IMR-90 (cell line): ENCODE results near the gene XPO6. TPM values are rescaled to one million over a fixed set of nuclear protein-coding genes. Genes with fewer than 3 reads are reported as not detected.

ENCODE experiments used
- ATAC-seq: fragments of 200-7000 bp; cut with Tn5 transposase; 2 replicates; pipeline ENCODE4 v1.9.1; 2020; ENCODE audit warnings: low read depth, mild to moderate bottlenecking, moderate library complexity
- BruUV-seq: library from RNA; stranded (reverse); fragments of 400-500 nt; replicated peaks from 2 replicates; lab custom pipeline; 2021; lab: Mats Ljungman, UMichigan
- CTCF ChIA-PET: fragments of 300-600 bp; formaldehyde crosslinking; extraction: SDS; loops from one replicate; lab custom pipeline; 2021; ENCODE audit warnings: antibody characterized with exemption; lab: Yijun Ruan, JAX
- POLR2A ChIA-PET: fragments of 300-600 bp; sonication (Branson Sonifier 250); formaldehyde crosslinking; loops from one replicate; lab custom pipeline; 2022; ENCODE audit warnings: antibody characterized with exemption; ENCODE audit not compliant: unreplicated experiment; lab: Charles Lee
- DNase-seq: peaks from one replicate; pipeline ENCODE4 v3.0.0; 2013
- H2AFZ ChIP-seq: replicated peaks from 2 replicates; pipeline ENCODE3; 2013; ENCODE audit warnings: low read length, mild to moderate bottlenecking; ENCODE audit not compliant: poor library complexity
- H2AK5ac ChIP-seq: 2 replicates; pipeline ENCODE4 v1.6.1; 2013; ENCODE audit warnings: low read depth, low read length, inconsistent platforms
- H2AK9ac ChIP-seq: replicated peaks from 2 replicates; pipeline ENCODE3; 2013; ENCODE audit warnings: mild to moderate bottlenecking, low read depth, low read length, moderate library complexity; ENCODE audit not compliant: poor library complexity
- H2BK120ac ChIP-seq: 2 replicates; pipeline ENCODE4 v1.6.1; 2013; ENCODE audit warnings: low read depth, low read length, inconsistent platforms
- H2BK15ac ChIP-seq: 3 replicates; pipeline ENCODE4 v1.6.1; 2013; ENCODE audit warnings: low read depth, low read length, inconsistent platforms
- H2BK20ac ChIP-seq: 2 replicates; pipeline ENCODE4 v1.6.1; 2013; ENCODE audit warnings: low read depth, mild to moderate bottlenecking, inconsistent platforms, low read length, moderate library complexity
- H2BK5ac ChIP-seq: 2 replicates; pipeline ENCODE4 v1.6.1; 2013; ENCODE audit warnings: mild to moderate bottlenecking, low read depth, low read length, inconsistent platforms; ENCODE audit not compliant: poor library complexity, severe bottlenecking
- H3K14ac ChIP-seq: replicated peaks from 2 replicates; pipeline ENCODE4 v1.6.1; 2013; ENCODE audit warnings: low read depth, low read length, inconsistent platforms
- H3K18ac ChIP-seq: 2 replicates; pipeline ENCODE4 v1.6.1; 2013; ENCODE audit warnings: low read depth, low read length, control low read depth
- H3K23ac ChIP-seq: 2 replicates; pipeline ENCODE4 v1.6.1; 2013; ENCODE audit warnings: low read depth, low read length, inconsistent platforms
- H3K27ac ChIP-seq: 2 replicates; pipeline ENCODE4 v1.5.1; 2013; ENCODE audit warnings: mild to moderate bottlenecking, control low read depth, low read length; ENCODE audit not compliant: insufficient read depth
- H3K27me3 ChIP-seq: 2 replicates; pipeline ENCODE4 v1.6.1; 2013; ENCODE audit warnings: low read length; ENCODE audit not compliant: control insufficient read depth, insufficient read depth
- H3K36me3 ChIP-seq: 2 replicates; pipeline ENCODE4 v1.6.1; 2013; ENCODE audit warnings: low read length, mixed read lengths; ENCODE audit not compliant: control insufficient read depth, insufficient read depth
- H3K4ac ChIP-seq: 2 replicates; pipeline ENCODE4 v1.6.1; 2013; ENCODE audit warnings: low read depth, low read length, inconsistent platforms
- H3K4me1 ChIP-seq: 2 replicates; pipeline ENCODE4 v1.6.1; 2013; ENCODE audit warnings: low read length, mixed read lengths; ENCODE audit not compliant: control insufficient read depth, insufficient read depth
- H3K4me2 ChIP-seq: 2 replicates; pipeline ENCODE4 v1.6.1; 2013; ENCODE audit warnings: low read depth, mild to moderate bottlenecking, control low read depth, low read length, moderate library complexity
- H3K4me3 ChIP-seq: 2 replicates; pipeline ENCODE4 v1.5.1; 2013; ENCODE audit warnings: low read depth, mild to moderate bottlenecking, control low read depth, low read length, moderate library complexity; ENCODE audit not compliant: insufficient read depth
- H3K56ac ChIP-seq: 2 replicates; pipeline ENCODE4 v1.6.1; 2013; ENCODE audit warnings: low read length, inconsistent platforms; ENCODE audit not compliant: insufficient read depth; ENCODE audit errors: extremely low read depth
- H3K79me1 ChIP-seq, 2 experiments: 2 replicates each; pipeline ENCODE4 v1.6.1; 2013; ENCODE audit warnings: low read length in 2 of 2, inconsistent platforms in 1 of 2, low read depth in 1 of 2
- H3K9ac ChIP-seq: 2 replicates; pipeline ENCODE4 v1.6.1; 2013; ENCODE audit warnings: low read depth, low read length, control low read depth
- H3K9me1 ChIP-seq: 2 replicates; pipeline ENCODE4 v1.6.1; 2013; ENCODE audit warnings: low read length, inconsistent platforms; ENCODE audit not compliant: insufficient read depth
- H3K9me3 ChIP-seq: 2 replicates; pipeline ENCODE4 v1.6.1; 2013; ENCODE audit warnings: low read length; ENCODE audit not compliant: control insufficient read depth, insufficient read depth
- H4K20me1 ChIP-seq: 2 replicates; pipeline ENCODE4 v1.6.1; 2013; ENCODE audit warnings: low read length, inconsistent platforms; ENCODE audit not compliant: insufficient read depth
- H4K5ac ChIP-seq: 2 replicates; pipeline ENCODE4 v1.6.1; 2013; ENCODE audit warnings: mild to moderate bottlenecking, low read depth, low read length, control low read depth
- H4K8ac ChIP-seq, 2 experiments: 2 replicates each; pipeline ENCODE4 v1.6.1; 2013; ENCODE audit warnings: low read depth in 2 of 2, low read length in 2 of 2, control low read depth in 1 of 2, inconsistent platforms in 1 of 2
- H4K91ac ChIP-seq: 2 replicates; pipeline ENCODE4 v1.6.1; 2013; ENCODE audit warnings: low read depth, low read length, inconsistent platforms; ENCODE audit not compliant: insufficient read depth
- CEBPB ChIP-seq: IDR thresholded peaks from 2 replicates; pipeline ENCODE4 v1.6.1; 2012; ENCODE audit warnings: low read depth, low read length, improper control_type of control experiment
- FOS ChIP-seq: fragments of 150-350 bp; IDR thresholded peaks from 2 replicates; pipeline ENCODE4 v1.6.1; 2016; ENCODE audit warnings: low read depth, low read length
- NFE2L2 ChIP-seq: fragments of 150-350 bp; IDR thresholded peaks from 2 replicates; pipeline ENCODE4 v1.6.1; 2016; ENCODE audit warnings: low read depth, mild to moderate bottlenecking, low read length
- RCOR1 ChIP-seq: IDR thresholded peaks from 2 replicates; pipeline ENCODE4 v1.6.1; 2012; ENCODE audit warnings: mild to moderate bottlenecking, low read length, improper control_type of control experiment; ENCODE audit not compliant: insufficient replicate concordance
- WGBS, 2 experiments: methylation state at CpG; one replicate each; pipeline versions ENCODE4 v1.1.5 to v1.1.7; 2013; ENCODE audit warnings: missing lambda C conversion rate in 2 of 2; ENCODE audit not compliant: insufficient read length in 1 of 2; ENCODE audit errors: extremely low coverage in 2 of 2; 5-methylcytosine and 5-hydroxymethylcytosine counted together
- dilution Hi-C: fragments of 300-500 bp; cut with HindIII; formaldehyde crosslinking; loops from one replicate; pipeline ENCODE4 v1.14.3; 2018; ENCODE audit warnings: low sequenced_read_pairs; ENCODE audit not compliant: unreplicated experiment
- in situ Hi-C: fragments of 300-500 bp; cut with MboI; formaldehyde crosslinking; loops from 3 replicates; pipeline ENCODE4 v1.14.3; 2019; ENCODE audit warnings: low sequenced_read_pairs, inconsistent platforms, mixed read lengths
- intact Hi-C: fragments of 100-400 bp; cut with micrococcal nuclease; formaldehyde crosslinking; loops from 2 replicates; pipeline ENCODE4 v1.10.0; 2022
- polyA plus RNA-seq, 3 experiments: library from polyadenylated mRNA; depleted of rRNA; stranded (reverse); fragments of >200 nt; gene quantifications; 2 replicates each; pipeline ENCODE4 v1.2.3, GENCODE V29; 2012; ENCODE audit warnings: low replicate concordance in 1 of 3
- total RNA-seq: library from RNA; depleted of rRNA; stranded (reverse); fragments of >200 nt; gene quantifications from 2 replicates; pipeline ENCODE4 v1.2.3, GENCODE V29; 2012

The XPO6 gene
- total and polyA plus RNA-seq, 2 of the 4 experiments (the other 2 are of a cell fraction): 108 to 184 TPM

DNA sequence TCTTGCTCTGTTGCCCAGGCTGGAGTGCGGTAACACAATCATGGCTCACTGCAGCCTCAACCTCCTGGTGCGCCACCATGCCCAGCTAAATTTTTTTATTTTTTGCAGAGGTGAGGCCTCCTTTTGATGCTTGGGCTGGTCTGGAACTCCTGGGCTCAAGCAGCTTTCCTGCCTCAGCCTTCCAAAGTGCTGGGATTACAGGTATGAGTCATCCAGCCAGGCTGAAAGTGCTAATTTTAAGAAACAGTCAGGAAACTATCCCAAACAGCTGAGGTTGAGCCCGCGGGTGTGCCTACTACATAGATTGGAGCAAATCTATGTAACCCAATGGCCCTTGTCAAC lies 738 bp upstream of the XPO6 start:
- dilution Hi-C loops: no loop called here
- H2BK15ac ChIP-seq: peak overlapping the region; percentile 75; the same call in 1 of the 3 replicates
- H3K27me3 ChIP-seq: no peaks in the 10 kb centered on the region
- H3K79me1 ChIP-seq: peaks cover 0 to 26% of the 10 kb centered on the region in 2 experiments; a peak in 2 of 4 replicates
- H4K20me1 ChIP-seq: peaks cover 28% of the 10 kb centered on the region
- H2BK20ac ChIP-seq: no peak overlapping the region
- H4K8ac ChIP-seq: peak overlapping the region; percentile 96
- H3K9me1 ChIP-seq: peaks cover 16% of the 10 kb centered on the region
- peak overlapping the region; percentile 85; the same call in 1 of the 2 replicates for H4K5ac ChIP-seq
- no peak overlapping the region for H3K18ac ChIP-seq
- no peaks in the 10 kb centered on the region for H3K9me3 ChIP-seq
- peak overlapping the region; percentile 77 for H3K4me3 ChIP-seq
- ChIA-PET CTCF (interaction anchor here (0.6 to 1.1 kb wide), 2 partner anchors 33 to 93 kb away, joined by 3 read pairs; no protein-coding TSS in a partner anchor), POLR2A (no interaction called here)
- peak overlapping the region; percentile 65 for H2BK5ac ChIP-seq
- peak overlapping the region; percentile 83 for H3K4ac ChIP-seq
- peaks cover 13% of the 10 kb centered on the region for H3K36me3 ChIP-seq
- 0 out of 2 replicates have a peak, but pooled peaks have one; percentile 11 for TF ChIP-seq FOS
- TF ChIP-seq RCOR1: no peak
- no peak for TF ChIP-seq CEBPB
- no peak for TF ChIP-seq NFE2L2
- ATAC-seq: no peak
- no TSS peak for BruUV-seq
- H3K56ac ChIP-seq: 0 out of 2 replicates have a peak overlapping the region, but pooled peaks have one; percentile 45
- peak overlapping the region; percentile 83 for H4K91ac ChIP-seq
- H2AK9ac ChIP-seq: peak overlapping the region; percentile 88
- intact Hi-C loops: loop anchor here (5.0 to 10.0 kb wide), 5 partner anchors 40 to 428 kb away; no protein-coding TSS in a partner anchor
- H2BK120ac ChIP-seq: peak overlapping the region; percentile 56; the same call in 1 of the 2 replicates
- in situ Hi-C loops: no loop called here
- H3K9ac ChIP-seq: no peak overlapping the region
- peaks cover 7% of the 10 kb centered on the region for H3K4me1 ChIP-seq
- 100% methylated on average over 2 of the region's 4 CpGs; no CpG with 5 or more reads in 1 of the 2 experiments for WGBS, 2 experiments
- peak; percentile 26 for DNase-seq
- peak overlapping the region; percentile 82 for H3K14ac ChIP-seq
- peak overlapping the region; percentile 18 for H2AK5ac ChIP-seq
- H2AFZ ChIP-seq: peak overlapping the region; percentile 95
- peak overlapping the region; percentile 84 for H3K4me2 ChIP-seq
- H3K27ac ChIP-seq: peak overlapping the region; percentile 72; the same call in 1 of the 2 replicates
- peak overlapping the region; percentile 62 for H3K23ac ChIP-seq
